Cardiac fibroblast (primary cell): Measurements from ENCODE around the gene ELANE.
"Not testable (repeated sequence)": the region's sequence is repeated elsewhere in the genome, so short reads cannot be mapped to it uniquely, and the experiment has no call there.

Experiments used
- DNase-seq, 2 donors: peaks; one replicate each; pipeline versions ENCODE4 v3.0.0 to v3.0.0-alpha.2; 2010; ENCODE audit warnings: low read depth in 2 of 2
- H3K4me3 ChIP-seq, 2 donors: replicated peaks in 1 of 2; 1 replicate in 1 of 2; 2 replicates in 1 of 2; pipeline ENCODE4 v1.5.1; 2011; ENCODE audit warnings: low read depth in 2 of 2, low read length in 2 of 2, mild to moderate bottlenecking in 2 of 2, moderate library complexity in 1 of 2
- TF ChIP-seq, protein P1 (sequence below): IDR thresholded peaks from one replicate; pipeline ENCODE4 v1.5.1; 2011; ENCODE audit warnings: low read depth, mild to moderate bottlenecking, low read length, inconsistent platforms

The ELANE gene

DNA sequence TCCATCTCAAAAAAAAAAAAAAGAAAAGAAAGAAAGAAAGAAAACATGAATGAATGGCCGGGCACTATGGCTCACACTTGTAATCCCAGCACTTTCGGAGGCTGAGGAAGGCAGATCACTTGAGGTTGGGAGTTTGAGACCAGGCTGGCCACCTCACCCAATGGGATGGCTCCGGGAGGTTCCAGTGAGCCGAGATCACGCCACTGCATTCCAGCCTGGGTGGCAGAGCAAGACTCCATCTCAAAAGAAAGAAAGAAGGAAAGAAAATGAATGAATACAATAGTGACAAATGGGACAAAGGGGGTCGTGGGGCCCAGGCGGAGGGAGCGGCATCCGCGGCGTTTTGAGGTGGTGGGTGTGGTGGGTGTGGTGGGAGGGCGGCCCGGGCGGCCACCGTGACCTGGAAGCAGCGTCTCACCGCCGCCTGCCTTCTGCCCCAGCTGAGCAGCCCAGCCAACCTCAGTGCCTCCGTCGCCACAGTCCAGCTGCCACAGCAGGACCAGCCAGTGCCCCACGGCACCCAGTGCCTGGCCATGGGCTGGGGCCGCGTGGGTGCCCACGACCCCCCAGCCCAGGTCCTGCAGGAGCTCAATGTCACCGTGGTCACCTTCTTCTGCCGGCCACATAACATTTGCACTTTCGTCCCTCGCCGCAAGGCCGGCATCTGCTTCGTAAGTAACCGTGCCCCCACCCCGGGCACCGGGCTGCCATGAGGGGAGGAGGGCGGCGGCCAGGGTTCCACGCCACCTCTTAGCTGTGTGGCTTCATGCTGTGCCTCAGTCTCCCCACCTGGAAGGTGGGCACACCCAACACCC, 6.2 kb upstream of the ELANE start:
- DNase-seq = no peak
- TF ChIP-seq, protein P1, sequence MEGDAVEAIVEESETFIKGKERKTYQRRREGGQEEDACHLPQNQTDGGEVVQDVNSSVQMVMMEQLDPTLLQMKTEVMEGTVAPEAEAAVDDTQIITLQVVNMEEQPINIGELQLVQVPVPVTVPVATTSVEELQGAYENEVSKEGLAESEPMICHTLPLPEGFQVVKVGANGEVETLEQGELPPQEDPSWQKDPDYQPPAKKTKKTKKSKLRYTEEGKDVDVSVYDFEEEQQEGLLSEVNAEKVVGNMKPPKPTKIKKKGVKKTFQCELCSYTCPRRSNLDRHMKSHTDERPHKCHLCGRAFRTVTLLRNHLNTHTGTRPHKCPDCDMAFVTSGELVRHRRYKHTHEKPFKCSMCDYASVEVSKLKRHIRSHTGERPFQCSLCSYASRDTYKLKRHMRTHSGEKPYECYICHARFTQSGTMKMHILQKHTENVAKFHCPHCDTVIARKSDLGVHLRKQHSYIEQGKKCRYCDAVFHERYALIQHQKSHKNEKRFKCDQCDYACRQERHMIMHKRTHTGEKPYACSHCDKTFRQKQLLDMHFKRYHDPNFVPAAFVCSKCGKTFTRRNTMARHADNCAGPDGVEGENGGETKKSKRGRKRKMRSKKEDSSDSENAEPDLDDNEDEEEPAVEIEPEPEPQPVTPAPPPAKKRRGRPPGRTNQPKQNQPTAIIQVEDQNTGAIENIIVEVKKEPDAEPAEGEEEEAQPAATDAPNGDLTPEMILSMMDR = no peak
- no peak overlapping the region for H3K4me3 ChIP-seq

DNA sequence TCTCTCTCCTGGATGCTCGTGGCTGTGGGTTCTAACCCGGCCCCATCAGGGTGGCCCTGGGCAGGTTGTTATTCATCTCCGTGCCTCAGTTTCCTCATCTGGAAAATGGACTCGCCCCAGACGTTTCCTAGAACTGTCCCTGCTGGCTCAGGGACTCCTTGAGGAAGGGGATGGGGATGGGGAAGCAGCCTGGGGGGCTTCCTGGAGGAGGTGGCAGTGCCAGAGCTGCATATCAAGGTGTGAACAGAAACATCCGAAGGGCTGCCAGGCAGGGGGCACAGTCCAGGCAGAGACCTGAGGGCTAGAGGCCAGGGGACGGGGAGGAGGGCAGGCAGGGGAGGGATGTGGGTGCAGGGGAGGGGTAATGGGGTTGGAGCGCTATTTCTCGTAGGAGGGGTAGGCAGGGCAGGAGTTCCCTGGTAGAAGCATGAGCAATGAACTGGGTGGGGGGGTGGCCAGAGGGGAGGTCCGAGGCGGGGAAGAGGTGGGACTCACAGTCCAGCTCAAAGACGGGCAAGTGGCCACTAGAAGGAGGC, 3.6 kb upstream of the ELANE start:
- no peak overlapping the region for H3K4me3 ChIP-seq
- no peak for DNase-seq
- TF ChIP-seq, protein P1 = no peak

DNA sequence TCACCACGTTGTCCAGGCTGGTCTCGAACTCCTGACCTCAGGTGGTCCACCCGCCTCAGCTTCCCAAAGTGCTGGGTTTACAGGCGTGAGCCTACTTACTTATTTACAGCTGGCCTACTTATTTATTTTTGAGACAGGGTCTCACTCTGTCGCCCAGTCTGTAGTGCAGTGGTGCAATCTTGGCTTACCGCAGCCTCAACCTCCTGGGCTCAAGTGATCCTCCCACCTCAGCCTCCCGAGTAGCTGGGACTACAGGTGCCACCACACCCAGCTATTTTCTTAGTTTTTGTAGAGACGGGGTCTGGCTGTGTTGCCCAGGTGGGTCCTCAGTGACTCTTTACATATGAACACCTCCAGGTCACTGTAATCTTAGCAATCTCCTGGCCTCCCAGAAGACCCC, 2.9 kb upstream of the ELANE start:
- not testable (repeated sequence) for DNase-seq, H3K4me3 ChIP-seq

DNA sequence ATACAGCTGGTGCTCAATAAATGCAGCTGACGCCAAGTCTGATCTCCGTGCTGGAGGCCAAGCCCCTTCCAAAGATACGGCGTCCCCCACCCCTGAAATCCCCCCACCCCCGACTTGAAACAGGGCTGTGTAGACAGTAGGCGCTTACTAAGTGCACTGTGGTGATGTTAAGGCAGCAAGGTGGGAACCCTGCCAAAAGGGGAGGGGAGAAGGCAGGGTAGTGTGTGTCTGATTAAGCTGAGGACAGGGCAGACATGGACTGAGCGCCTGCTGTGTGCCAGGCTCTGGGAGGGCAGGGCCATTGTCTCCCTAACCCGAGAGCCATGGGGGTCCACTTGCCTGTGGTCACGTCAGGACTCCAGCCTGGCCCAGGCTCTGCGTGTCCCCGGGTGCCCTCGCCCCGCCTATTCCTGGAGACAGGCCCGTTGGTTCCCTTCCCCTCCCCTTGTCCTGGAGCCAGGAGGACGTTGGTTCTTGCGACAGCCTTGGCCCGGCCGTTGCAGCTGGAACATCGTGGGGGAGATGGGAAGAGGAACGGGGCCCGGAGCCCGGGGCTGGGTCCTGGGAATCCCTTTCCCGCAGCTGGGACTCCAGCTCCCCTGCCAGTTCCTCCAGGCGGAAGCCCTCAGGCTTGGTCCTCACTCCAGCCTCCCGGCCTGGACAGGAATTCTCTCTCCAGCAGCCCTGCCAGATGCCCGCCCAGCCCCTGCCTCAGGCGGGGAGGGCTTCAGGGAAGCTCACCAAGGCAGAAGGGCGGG, 1.7 kb upstream of the ELANE start:
- H3K4me3 ChIP-seq = peak overlapping the region; percentile 5 to 13
- TF ChIP-seq, protein P1 = no peak
- DNase-seq = peak; percentile 89 to 99

DNA sequence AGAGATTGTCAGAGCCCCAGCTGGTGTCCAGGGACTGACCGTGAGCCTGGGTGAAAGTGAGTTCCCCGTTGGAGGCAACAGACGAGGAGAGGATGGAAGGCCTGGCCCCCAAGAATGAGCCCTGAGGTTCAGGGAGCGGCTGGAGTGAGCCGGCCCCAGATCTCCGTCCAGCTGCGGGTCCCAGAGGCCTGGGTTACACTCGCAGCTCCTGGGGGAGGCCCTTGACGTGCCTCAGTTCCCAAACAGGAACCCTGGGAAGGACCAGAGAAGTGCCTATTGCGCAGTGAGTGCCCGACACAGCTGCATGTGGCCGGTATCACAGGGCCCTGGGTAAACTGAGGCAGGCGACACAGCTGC, 1.1 kb upstream of the ELANE start:
- DNase-seq = no peak
- peak overlapping the region; percentile 5 to 13 for H3K4me3 ChIP-seq

DNA sequence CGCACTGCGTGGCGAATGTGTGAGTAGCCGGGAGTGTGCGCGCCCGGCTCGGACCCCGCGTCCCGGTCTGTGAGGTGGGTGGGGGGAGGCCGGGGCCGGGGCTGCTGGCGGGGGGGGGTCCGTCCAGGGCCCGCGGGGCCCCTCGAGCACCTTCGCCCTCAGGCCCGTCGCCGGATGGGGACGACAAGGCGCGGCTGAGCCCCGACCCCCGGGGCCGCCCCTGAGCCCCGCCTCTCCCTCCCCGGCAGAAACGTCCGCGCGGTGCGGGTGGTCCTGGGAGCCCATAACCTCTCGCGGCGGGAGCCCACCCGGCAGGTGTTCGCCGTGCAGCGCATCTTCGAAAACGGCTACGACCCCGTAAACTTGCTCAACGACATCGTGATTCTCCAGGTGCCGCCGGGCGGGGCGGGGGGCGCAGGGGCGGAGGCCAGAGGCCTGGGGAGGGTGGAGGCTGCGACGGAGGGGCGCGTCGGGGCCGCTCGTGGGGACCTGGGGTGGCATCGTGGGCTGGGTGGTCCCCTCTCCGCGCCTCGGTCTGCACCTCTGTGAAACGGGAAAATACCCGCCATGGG, 997 bp downstream of the ELANE start:
- TF ChIP-seq, protein P1 = no peak
- DNase-seq = no peak
- H3K4me3 ChIP-seq = no peak overlapping the region

More for the DNA sequence above, 1.1 kb upstream of the ELANE start:
- TF ChIP-seq, protein P1 = no peak

DNA sequence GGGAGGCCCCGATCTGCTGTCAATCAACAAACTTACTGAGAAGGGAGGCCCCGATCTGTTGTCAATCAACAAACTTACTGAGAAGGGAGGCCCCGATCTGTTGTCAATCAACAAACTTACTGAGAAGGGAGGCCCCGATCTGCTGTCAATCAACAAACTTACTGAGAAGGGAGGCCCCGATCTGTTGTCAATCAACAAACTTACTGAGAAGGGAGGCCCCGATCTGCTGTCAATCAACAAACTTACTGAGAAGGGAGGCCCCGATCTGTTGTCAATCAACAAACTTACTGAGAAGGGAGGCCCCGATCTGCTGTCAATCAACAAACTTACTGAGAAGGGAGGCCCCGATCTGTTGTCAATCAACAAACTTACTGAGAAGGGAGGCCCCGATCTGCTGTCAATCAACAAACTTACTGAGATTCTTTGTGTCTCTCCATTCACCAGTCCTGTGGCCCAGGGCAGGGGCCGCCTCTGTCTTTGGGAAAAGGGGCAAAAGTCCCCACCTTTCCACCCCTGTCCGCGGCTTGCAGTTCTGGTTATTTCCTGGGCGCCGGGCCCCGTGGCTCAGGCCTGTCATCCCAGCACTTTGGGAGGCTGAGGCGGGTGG, 1.6 kb downstream of the ELANE start:
- not testable (repeated sequence) for DNase-seq, H3K4me3 ChIP-seq
